Endothelial cell of umbilical vein (primary cell): ENCODE data around the gene TRPC4AP.

Experiments used
- EZH2 ChIP-seq: IDR thresholded peaks from 2 replicates; pipeline ENCODE4 v1.6.1; 2012; ENCODE audit warnings: borderline replicate concordance, low read depth, mild to moderate bottlenecking, moderate library complexity, low read length, inconsistent platforms; ENCODE audit not compliant: severe bottlenecking
- FOS ChIP-seq: IDR thresholded peaks from 2 replicates; pipeline ENCODE4 v1.6.1; 2011; ENCODE audit warnings: mild to moderate bottlenecking, low read length, moderate library complexity, borderline replicate concordance; ENCODE audit not compliant: insufficient read depth
- GATA2 ChIP-seq: IDR thresholded peaks from 2 replicates; pipeline ENCODE4 v1.7.0; 2011; ENCODE audit warnings: low read depth, mild to moderate bottlenecking, moderate library complexity, mixed read lengths, low read length; ENCODE audit not compliant: insufficient read length, insufficient read depth
- JUN ChIP-seq: IDR thresholded peaks from 2 replicates; pipeline ENCODE4 v1.6.1; 2011; ENCODE audit warnings: borderline replicate concordance, low read depth; ENCODE audit not compliant: insufficient read length, insufficient read depth
- POLR2A ChIP-seq: IDR thresholded peaks from 2 replicates; pipeline ENCODE4 v1.6.1; 2012; ENCODE audit warnings: low read depth, mild to moderate bottlenecking, control low read depth, low read length
- POLR2AphosphoS5 ChIP-seq: IDR thresholded peaks from 2 replicates; pipeline ENCODE4 v1.6.1; 2012; ENCODE audit warnings: low read depth, mild to moderate bottlenecking, control low read depth, low read length, moderate library complexity; ENCODE audit not compliant: insufficient read depth
- TF ChIP-seq, protein P1 (sequence below), 2 donors: IDR thresholded peaks; 1 replicate in 1 of 2; 2 replicates in 1 of 2; pipeline ENCODE4 v1.5.1; 2011; ENCODE audit warnings: low read length in 2 of 2, mild to moderate bottlenecking in 2 of 2, moderate library complexity in 2 of 2, control low read depth in 1 of 2, inconsistent platforms in 1 of 2, low read depth in 1 of 2; ENCODE audit not compliant: insufficient read depth in 1 of 2; ENCODE audit errors: extremely low read depth in 1 of 2

DNA sequence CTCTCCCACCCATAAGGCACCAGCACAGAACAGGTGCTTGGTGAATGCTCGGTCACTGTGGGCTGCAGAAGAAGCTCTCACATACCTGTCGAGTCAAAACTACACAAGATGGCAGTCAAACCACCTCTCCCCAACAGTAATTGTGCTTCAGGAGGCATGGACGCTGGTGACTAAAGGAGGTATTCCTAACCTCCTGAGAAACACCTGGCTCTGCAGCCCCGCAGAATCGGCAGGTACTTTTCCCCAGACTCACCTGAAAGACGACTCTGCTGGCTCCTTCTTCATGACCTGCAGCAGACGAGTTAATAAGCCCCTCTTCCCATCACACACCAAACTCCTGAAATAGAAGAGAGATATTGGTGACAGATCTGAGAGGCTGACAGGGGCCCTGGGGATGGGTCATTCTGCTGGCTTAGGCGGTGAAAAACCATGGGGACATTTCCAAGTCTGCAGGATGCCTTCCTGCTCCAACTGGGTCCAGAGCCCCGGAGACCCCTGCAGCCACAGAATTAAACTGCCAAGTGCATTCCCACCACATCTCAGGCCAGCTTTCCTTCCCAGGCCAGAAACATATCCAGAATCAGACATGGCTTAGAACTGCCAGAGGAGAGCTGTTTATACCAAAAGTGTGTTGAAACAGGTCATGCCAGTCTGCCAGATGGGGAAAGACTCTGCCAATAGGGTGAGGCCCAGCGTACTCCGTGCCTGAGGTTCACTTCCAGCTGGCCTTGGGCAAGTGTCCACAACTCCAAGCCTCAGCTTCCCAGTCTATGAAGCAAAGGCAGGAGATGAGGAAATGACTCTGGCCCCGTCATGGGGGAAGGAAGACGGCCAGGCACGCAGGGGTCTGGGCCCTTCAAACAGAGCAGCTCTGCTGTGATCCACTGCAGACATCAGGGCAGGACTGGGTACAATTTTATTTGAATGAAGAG is 83.9 kb downstream of the TRPC4AP start:
- no peak for TF ChIP-seq POLR2A
- TF ChIP-seq, protein P1, sequence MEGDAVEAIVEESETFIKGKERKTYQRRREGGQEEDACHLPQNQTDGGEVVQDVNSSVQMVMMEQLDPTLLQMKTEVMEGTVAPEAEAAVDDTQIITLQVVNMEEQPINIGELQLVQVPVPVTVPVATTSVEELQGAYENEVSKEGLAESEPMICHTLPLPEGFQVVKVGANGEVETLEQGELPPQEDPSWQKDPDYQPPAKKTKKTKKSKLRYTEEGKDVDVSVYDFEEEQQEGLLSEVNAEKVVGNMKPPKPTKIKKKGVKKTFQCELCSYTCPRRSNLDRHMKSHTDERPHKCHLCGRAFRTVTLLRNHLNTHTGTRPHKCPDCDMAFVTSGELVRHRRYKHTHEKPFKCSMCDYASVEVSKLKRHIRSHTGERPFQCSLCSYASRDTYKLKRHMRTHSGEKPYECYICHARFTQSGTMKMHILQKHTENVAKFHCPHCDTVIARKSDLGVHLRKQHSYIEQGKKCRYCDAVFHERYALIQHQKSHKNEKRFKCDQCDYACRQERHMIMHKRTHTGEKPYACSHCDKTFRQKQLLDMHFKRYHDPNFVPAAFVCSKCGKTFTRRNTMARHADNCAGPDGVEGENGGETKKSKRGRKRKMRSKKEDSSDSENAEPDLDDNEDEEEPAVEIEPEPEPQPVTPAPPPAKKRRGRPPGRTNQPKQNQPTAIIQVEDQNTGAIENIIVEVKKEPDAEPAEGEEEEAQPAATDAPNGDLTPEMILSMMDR (IDR thresholded peaks at IDR 0.05; ENCODE audit: extremely low read depth in 1 of 2, insufficient read depth in 1 of 2, low read depth in 1 of 2, low read length in 2 of 2) = no peak
- no peak for TF ChIP-seq POLR2AphosphoS5
- TF ChIP-seq EZH2 = no peak
- TF ChIP-seq FOS = no peak
- TF ChIP-seq GATA2 = no peak
- TF ChIP-seq JUN = no peak
